Skin epidermis (tissue), 12 donors: ENCODE measurements around the gene ARFGAP3.

Source experiments
- H3K27ac ChIP-seq, 21 experiments: fragments of 200-600 bp; sonication (generic) in 11 of 21; one replicate each; pipeline ENCODE4 v1.5.0; 2020; ENCODE audit warnings: mild to moderate bottlenecking in 3 of 21, inconsistent platforms in 2 of 21, moderate library complexity in 2 of 21
- H3K4me3 ChIP-seq, 7 experiments: fragments of 200-600 bp; sonication (generic) in 2 of 7; one replicate each; pipeline ENCODE4 v1.5.0; 2020; ENCODE audit warnings: inconsistent platforms in 2 of 7, mild to moderate bottlenecking in 2 of 7, moderate library complexity in 1 of 7

ARFGAP3 gene

GRCh38 chr22:42803389-42803788, 53.7 kb downstream of the ARFGAP3 start:
- Histone ChIP-seq H3K4me3 (no peak overlapping the region), H3K27ac (peak overlapping the region in 2 of 21 experiments; percentile 6 to 15)

- Histone ChIP-seq H3K4me3 (no peak overlapping the region), H3K27ac (peak overlapping the region in 2 of 21 experiments; percentile 15 to 25)
These were observed 55.6 kb downstream of the ARFGAP3 start for GRCh38 chr22:42801252-42802080.

DNA sequence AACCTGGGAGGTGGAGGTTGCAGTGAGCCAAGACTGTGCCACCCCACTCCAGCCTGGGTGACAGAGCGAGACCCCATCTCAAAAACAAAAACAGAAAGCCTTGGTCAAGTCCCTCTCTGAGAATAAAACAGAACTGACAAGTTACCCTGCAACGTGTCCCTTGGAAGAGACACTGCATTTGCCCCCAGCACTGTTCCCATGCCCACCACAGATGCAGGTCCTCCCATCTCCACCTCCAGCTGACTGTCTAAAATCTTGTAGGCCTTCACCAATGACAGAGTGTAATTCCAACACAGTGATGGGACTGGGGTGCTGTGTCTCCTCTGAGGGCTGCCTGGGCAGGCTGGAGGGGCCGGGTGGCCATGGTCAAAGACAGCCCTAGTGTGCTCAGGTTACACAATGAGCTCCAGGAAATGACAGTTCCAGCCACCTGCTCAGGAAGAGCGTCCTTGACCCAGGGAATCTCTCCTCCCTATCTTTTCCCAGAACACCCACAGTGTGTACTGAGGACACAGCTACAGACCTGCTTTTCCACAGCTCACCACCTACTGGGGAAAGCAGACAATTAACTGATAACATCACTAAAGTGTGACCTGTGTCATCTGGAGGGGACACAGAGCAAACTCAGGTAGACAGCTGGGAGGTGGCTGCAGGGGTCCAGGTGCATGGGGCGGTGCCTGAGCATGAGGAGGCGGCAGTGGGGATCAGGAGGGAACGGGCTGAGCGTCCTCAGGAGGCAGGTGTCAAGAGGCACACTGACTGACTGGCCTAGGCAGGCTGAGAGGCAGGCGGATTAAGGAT, 56.4 kb downstream of the ARFGAP3 start:
- H3K4me3 ChIP-seq, result no peak overlapping the region
- no peak overlapping the region for H3K27ac ChIP-seq

GRCh38 chr22:42799461-42800405, 57.3 kb downstream of the ARFGAP3 start:
- no peak overlapping the region for H3K27ac ChIP-seq
- no peak overlapping the region for H3K4me3 ChIP-seq

DNA sequence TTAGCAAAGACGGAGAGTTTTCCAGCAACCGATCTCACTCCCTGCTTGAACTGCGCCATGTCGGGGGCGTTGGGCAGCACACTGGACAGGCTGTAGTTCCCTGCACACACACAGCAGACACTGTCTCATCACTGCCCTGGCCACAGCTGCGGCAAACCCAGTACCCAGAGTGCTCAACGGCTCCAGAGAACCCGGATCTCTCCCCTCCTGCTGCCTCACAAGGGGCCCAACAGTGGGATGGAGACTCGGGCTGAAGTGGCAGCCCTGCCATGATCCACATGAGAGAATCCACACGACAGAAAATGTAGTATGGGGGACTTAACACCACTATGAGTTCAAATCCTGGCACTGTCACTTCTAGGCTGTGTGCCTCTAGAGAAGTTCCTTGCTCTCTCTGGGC, 58.0 kb downstream of the ARFGAP3 start:
- Histone ChIP-seq H3K27ac (no peak overlapping the region), H3K4me3 (no peak overlapping the region)

GRCh38 chr22:42797011-42797410, 60.1 kb downstream of the ARFGAP3 start:
- peak overlapping the region in 3 of 21 experiments; percentile 2 to 30 (median 9) for H3K27ac ChIP-seq

GRCh38 chr22:42796081-42796480, 61.0 kb downstream of the ARFGAP3 start:
- Histone ChIP-seq H3K27ac (no peak overlapping the region), H3K4me3 (no peak overlapping the region)

More at GRCh38 chr22:42797011-42797410, 60.1 kb downstream of the ARFGAP3 start:
- no peak overlapping the region for H3K4me3 ChIP-seq

GRCh38 chr22:42794551-42795510, 62.2 kb downstream of the ARFGAP3 start:
- H3K27ac ChIP-seq, result peak overlapping the region in 3 of 21 experiments; percentile 33 to 78 (median 75)
- H3K4me3 ChIP-seq, result no peak overlapping the region

GRCh38 chr22:42793848-42794405, 63.1 kb downstream of the ARFGAP3 start:
- peak overlapping the region in 4 of 21 experiments; percentile 33 to 78 (median 74) for H3K27ac ChIP-seq
- no peak overlapping the region for H3K4me3 ChIP-seq

DNA sequence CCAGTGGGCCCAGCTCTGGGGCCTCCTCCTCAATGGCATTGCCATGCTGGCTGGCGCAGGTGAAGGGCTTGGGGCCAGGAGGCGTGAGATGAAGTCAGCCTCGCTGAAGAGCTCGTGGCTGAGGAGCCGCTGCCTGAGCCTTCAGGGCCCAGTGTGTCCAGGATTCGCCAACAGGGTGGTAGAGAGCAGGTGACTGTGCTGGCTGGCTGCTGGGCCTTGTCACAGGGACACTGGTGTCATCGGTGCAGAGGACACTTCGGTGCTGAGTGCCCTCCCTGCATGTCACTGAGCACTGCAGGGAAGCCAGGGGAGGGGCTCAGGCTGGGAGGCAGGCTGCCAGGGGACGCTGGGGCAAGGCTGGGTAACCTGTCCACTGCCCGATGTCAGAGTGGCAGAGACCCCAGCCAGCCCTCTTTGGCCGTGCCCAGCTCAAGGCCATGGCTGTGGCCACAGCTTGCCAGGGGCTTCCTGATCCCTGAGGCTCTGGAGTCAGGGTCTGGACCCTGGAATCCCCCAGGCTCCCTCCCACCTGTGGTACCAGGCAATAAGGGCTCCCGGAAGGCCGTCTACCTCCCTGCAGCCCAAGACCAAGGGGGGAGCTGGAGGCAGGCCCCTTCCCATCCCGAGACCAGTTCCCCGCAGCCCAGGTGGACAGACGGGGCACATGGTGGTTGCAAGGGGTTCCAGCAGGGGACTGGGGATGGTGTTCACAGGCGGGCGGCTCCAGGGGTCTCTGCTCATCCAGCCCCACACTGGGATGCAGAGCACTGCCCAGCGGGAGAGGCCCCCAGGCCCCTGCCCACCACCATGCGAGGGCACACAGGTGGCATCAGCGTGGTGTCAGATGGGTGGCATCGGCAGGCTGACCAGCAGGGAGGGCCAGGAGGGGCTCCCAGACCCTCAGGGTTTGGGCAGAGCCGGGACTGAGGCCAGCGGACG, 63.9 kb downstream of the ARFGAP3 start:
- Histone ChIP-seq H3K27ac (peak overlapping the region in 9 of 21 experiments; percentile 0 to 78 (median 72)), H3K4me3 (no peak overlapping the region)

GRCh38 chr22:42792453-42792908, 64.6 kb downstream of the ARFGAP3 start:
- Histone ChIP-seq H3K4me3 (no peak overlapping the region), H3K27ac (peak overlapping the region in 16 of 21 experiments; percentile 0 to 78 (median 54))

- no peak overlapping the region for H3K4me3 ChIP-seq
- peak overlapping the region in 16 of 21 experiments; percentile 3 to 78 (median 58) for H3K27ac ChIP-seq
These were observed 65.2 kb downstream of the ARFGAP3 start for GRCh38 chr22:42791721-42792452.

DNA sequence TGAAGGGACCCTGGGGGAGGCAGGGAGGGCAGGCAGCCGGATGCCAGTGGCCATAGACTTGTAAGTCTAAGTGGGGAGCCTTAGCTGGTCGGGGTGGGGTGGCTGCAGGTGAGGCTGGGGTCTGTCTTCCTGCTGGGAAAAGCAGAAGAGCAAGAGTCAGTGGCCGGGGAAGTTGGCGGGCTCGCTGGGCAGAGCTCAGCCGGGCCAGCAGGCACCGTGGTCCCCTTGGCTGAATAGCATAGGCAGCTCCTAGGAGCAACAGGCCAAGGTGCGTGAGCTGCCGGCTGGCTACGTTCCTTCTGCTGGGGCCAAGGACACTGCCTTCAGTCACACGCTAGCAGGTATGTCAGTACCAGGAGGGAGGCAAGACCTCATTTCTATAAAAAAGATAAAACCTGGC, 68.6 kb downstream of the ARFGAP3 start:
- H3K27ac ChIP-seq, result no peak overlapping the region
- no peak overlapping the region for H3K4me3 ChIP-seq

- Histone ChIP-seq H3K27ac (no peak overlapping the region), H3K4me3 (no peak overlapping the region)
These were observed 69.1 kb downstream of the ARFGAP3 start for GRCh38 chr22:42788021-42788420.

DNA sequence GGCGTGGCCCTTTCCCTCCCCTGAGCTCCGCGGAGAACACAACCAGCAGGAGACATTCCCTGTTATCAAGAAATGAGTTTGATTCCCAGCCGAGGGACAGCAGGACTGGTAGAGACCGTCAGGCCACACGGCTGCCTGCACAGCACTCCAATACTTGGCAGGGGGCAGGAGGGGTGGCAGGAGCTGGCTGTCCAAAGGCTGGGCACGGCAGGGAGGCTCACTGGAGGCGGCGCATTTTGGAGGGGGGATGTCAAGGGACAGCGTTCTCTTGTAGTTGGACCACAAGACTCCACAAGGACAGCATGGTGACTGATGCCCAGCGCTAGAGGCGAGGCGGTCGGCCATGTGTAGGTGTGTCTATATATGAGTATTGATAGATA, 69.7 kb downstream of the ARFGAP3 start:
- Histone ChIP-seq H3K27ac (no peak overlapping the region), H3K4me3 (no peak overlapping the region)

DNA sequence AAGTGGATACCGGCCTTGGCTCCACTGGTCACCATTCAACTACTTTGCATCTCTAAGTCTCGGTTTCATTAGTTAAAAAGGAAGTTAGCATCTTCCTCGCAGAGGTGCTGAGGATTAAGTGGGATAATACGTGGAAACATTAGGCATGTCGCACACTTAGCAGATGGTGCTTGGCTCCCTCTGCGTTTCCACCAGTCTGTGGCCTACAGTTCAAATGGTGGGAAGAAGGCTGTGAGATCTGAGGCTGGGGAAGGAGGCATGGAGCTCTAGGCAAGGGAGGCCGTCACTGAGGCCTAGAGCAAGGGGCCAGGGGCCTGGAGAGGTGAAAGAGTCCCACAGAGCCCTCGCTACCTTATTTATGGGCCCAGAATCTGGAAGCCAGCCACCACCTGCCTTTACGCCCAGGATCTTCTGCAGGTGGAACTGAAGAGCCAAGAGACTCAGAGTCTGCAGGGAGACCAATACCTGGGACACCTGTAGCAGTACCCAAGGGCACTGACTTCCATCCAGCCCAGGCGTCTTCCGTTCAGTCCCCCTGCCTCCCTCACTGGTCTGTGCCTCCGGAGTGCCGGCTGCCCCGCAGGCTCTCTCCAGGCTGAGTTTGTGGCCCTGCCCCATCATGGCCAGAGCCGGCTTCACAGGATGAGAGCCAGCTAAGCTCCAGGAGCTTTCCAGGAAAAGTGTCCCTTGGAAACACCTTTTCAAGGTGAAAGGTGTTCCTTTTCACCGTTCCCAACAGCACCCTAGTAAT, 70.3 kb downstream of the ARFGAP3 start:
- Histone ChIP-seq H3K27ac (no peak overlapping the region), H3K4me3 (no peak overlapping the region)
